Urothelium cell line (cell line): Measurements from ENCODE around the gene LGALS4.
"Not testable (repeated sequence)": the region's sequence is repeated elsewhere in the genome, so short reads cannot be mapped to it uniquely, and the experiment has no call there.

Experiments
- DNase-seq: peaks from one replicate; pipeline ENCODE4 v3.0.0; 2011; ENCODE audit warnings: low spot score, mixed read lengths
- FAIRE-seq: peaks from 2 replicates; lab custom pipeline; 2011; peaks lifted over from hg19 to GRCh38; lab: Jason Lieb, UNC

Gene LGALS4

GRCh38 chr19:38773469-38774177 is 39.1 kb downstream of the LGALS4 start, which contains the start of gene LGALS7:
Gene LGALS7, minus strand, starts transcription at chr19:38773517. Its CDS starts 25 bp downstream, at chr19:38773492.
- FAIRE-seq (no peak), DNase-seq (no peak)

GRCh38 chr19:38771569-38771968 is 41.2 kb downstream of the LGALS4 start:
- DNase-seq: not testable (repeated sequence)
- peak; percentile 55 for FAIRE-seq

GRCh38 chr19:38770949-38771275 is 41.8 kb downstream of the LGALS4 start:
- FAIRE-seq, DNase-seq: not testable (repeated sequence)

GRCh38 chr19:38770228-38770948 is 42.4 kb downstream of the LGALS4 start:
- not testable (repeated sequence) for FAIRE-seq, DNase-seq

GRCh38 chr19:38769635-38770211 is 43.0 kb downstream of the LGALS4 start:
- FAIRE-seq (no peak), DNase-seq (no peak)

GRCh38 chr19:38766276-38767047 is 46.3 kb downstream of the LGALS4 start:
- no peak for DNase-seq
- FAIRE-seq: no peak

GRCh38 chr19:38765214-38765613 is 47.5 kb downstream of the LGALS4 start:
- FAIRE-seq: no peak

GRCh38 chr19:38763795-38764220 is 48.9 kb downstream of the LGALS4 start:
- FAIRE-seq (no peak), DNase-seq (no peak)

More at GRCh38 chr19:38765214-38765613, 47.5 kb downstream of the LGALS4 start:
- DNase-seq: no peak

- not testable (repeated sequence) for DNase-seq, FAIRE-seq
Measured at GRCh38 chr19:38761884-38762389, 50.8 kb downstream of the LGALS4 start.

GRCh38 chr19:38760805-38761517 is 51.8 kb downstream of the LGALS4 start:
- not testable (repeated sequence) for DNase-seq, FAIRE-seq

- DNase-seq (no peak), FAIRE-seq (no peak)
Measured at GRCh38 chr19:38759590-38760003, 53.1 kb downstream of the LGALS4 start.

GRCh38 chr19:38754196-38754595 is 58.5 kb downstream of the LGALS4 start:
- not testable (repeated sequence) for FAIRE-seq

GRCh38 chr19:38753783-38754182 is 59.0 kb downstream of the LGALS4 start:
- DNase-seq, FAIRE-seq: not testable (repeated sequence)

More at GRCh38 chr19:38754196-38754595, 58.5 kb downstream of the LGALS4 start:
- DNase-seq: not testable (repeated sequence)
